Measurements from ENCODE around the gene TNFRSF9. TPM values are rescaled to one million over a fixed set of nuclear protein-coding genes. Genes with fewer than 3 reads are reported as not detected.
A peak's percentile ranks its signal among the peaks of the same experiment; 100 is the strongest.

TNFRSF9 gene
- total and polyA plus RNA-seq, 9 of the 15 experiments (the other 6 are each of a cell fraction or from before 2014, with no cell fraction given): 0.04 to 0.29 (median 0.08) TPM; not detected in 1

DNA sequence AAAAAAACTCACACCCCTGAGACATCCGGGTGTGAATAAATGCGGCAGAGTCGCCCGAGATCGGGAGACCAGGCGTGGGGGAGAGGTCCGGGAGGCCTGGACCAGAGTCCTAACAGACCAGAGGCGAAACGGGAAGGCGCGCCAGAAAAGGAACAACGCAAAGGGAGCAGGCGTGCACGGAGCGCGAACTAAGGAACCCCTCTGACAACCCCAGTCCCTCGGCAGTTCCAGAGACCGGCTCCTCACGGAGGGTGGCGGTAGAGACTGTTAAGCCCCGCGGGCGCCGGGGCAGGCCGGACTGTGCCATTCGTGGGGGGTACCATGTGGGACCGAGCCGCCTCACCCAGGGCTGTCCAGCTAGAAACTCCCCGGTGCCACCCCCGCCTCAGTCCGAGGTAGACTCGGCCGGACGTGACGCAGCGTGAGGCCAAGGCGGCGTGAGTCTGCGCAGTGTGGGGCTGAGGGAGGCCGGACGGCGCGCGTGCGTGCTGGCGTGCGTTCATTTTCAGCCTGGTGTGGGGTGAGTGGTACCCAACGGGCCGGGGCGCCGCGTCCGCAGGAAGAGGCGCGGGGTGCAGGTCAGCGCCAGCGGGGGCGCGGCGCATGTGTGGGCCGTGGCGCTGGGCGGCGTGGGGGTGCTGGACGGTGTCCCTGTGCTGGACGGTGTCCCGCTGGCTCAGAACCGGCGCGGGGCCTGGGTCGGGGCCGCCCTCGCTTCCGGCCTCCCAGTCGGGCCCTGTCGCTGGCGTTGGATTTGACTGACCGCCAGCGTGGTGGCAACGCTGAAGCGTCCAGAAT lies 20.8 kb upstream of the TNFRSF9 start, which contains the start of gene PARK7 (continued):
- TF ChIP-seq, protein P1, sequence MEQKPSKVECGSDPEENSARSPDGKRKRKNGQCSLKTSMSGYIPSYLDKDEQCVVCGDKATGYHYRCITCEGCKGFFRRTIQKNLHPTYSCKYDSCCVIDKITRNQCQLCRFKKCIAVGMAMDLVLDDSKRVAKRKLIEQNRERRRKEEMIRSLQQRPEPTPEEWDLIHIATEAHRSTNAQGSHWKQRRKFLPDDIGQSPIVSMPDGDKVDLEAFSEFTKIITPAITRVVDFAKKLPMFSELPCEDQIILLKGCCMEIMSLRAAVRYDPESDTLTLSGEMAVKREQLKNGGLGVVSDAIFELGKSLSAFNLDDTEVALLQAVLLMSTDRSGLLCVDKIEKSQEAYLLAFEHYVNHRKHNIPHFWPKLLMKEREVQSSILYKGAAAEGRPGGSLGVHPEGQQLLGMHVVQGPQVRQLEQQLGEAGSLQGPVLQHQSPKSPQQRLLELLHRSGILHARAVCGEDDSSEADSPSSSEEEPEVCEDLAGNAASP (IDR thresholded peaks at IDR 0.05): no peak
- TF ChIP-seq ZZZ3 (IDR thresholded peaks at IDR 0.05): peak; percentile 68; the same call in 1 of the 2 replicates
- TF ChIP-seq, protein P2, sequence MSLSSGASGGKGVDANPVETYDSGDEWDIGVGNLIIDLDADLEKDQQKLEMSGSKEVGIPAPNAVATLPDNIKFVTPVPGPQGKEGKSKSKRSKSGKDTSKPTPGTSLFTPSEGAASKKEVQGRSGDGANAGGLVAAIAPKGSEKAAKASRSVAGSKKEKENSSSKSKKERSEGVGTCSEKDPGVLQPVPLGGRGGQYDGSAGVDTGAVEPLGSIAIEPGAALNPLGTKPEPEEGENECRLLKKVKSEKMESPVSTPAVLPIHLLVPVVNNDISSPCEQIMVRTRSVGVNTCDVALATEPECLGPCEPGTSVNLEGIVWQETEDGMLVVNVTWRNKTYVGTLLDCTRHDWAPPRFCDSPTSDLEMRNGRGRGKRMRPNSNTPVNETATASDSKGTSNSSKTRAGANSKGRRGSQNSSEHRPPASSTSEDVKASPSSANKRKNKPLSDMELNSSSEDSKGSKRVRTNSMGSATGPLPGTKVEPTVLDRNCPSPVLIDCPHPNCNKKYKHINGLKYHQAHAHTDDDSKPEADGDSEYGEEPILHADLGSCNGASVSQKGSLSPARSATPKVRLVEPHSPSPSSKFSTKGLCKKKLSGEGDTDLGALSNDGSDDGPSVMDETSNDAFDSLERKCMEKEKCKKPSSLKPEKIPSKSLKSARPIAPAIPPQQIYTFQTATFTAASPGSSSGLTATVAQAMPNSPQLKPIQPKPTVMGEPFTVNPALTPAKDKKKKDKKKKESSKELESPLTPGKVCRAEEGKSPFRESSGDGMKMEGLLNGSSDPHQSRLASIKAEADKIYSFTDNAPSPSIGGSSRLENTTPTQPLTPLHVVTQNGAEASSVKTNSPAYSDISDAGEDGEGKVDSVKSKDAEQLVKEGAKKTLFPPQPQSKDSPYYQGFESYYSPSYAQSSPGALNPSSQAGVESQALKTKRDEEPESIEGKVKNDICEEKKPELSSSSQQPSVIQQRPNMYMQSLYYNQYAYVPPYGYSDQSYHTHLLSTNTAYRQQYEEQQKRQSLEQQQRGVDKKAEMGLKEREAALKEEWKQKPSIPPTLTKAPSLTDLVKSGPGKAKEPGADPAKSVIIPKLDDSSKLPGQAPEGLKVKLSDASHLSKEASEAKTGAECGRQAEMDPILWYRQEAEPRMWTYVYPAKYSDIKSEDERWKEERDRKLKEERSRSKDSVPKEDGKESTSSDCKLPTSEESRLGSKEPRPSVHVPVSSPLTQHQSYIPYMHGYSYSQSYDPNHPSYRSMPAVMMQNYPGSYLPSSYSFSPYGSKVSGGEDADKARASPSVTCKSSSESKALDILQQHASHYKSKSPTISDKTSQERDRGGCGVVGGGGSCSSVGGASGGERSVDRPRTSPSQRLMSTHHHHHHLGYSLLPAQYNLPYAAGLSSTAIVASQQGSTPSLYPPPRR (CRISPR knock-in tag; IDR thresholded peaks at IDR 0.05; ENCODE audit: borderline replicate concordance): no peak
- TF ChIP-seq NFATC3 (IDR thresholded peaks at IDR 0.05): no peak
- TF ChIP-seq, protein P3, sequence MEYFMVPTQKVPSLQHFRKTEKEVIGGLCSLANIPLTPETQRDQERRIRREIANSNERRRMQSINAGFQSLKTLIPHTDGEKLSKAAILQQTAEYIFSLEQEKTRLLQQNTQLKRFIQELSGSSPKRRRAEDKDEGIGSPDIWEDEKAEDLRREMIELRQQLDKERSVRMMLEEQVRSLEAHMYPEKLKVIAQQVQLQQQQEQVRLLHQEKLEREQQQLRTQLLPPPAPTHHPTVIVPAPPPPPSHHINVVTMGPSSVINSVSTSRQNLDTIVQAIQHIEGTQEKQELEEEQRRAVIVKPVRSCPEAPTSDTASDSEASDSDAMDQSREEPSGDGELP (CRISPR knock-in tag; IDR thresholded peaks at IDR 0.05; ENCODE audit: borderline replicate concordance): peak; percentile 97
- no peak for TF ChIP-seq TFAM (CRISPR knock-in tag; conservative IDR thresholded peaks at IDR 0.05)
- TF ChIP-seq, protein P4, sequence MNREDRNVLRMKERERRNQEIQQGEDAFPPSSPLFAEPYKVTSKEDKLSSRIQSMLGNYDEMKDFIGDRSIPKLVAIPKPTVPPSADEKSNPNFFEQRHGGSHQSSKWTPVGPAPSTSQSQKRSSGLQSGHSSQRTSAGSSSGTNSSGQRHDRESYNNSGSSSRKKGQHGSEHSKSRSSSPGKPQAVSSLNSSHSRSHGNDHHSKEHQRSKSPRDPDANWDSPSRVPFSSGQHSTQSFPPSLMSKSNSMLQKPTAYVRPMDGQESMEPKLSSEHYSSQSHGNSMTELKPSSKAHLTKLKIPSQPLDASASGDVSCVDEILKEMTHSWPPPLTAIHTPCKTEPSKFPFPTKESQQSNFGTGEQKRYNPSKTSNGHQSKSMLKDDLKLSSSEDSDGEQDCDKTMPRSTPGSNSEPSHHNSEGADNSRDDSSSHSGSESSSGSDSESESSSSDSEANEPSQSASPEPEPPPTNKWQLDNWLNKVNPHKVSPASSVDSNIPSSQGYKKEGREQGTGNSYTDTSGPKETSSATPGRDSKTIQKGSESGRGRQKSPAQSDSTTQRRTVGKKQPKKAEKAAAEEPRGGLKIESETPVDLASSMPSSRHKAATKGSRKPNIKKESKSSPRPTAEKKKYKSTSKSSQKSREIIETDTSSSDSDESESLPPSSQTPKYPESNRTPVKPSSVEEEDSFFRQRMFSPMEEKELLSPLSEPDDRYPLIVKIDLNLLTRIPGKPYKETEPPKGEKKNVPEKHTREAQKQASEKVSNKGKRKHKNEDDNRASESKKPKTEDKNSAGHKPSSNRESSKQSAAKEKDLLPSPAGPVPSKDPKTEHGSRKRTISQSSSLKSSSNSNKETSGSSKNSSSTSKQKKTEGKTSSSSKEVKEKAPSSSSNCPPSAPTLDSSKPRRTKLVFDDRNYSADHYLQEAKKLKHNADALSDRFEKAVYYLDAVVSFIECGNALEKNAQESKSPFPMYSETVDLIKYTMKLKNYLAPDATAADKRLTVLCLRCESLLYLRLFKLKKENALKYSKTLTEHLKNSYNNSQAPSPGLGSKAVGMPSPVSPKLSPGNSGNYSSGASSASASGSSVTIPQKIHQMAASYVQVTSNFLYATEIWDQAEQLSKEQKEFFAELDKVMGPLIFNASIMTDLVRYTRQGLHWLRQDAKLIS (CRISPR knock-in tag; IDR thresholded peaks at IDR 0.05): peak; percentile 87
- 0 out of 2 replicates have a peak, but pooled peaks have one; percentile 30 for TF ChIP-seq ZNF830 (CRISPR knock-in tag; IDR thresholded peaks at IDR 0.05)
- peak; percentile 65 to 75 for TF ChIP-seq TBL1XR1 (IDR thresholded peaks at IDR 0.05; ENCODE audit: low read length in 2 of 2)

All from K562 (cell line).